Measurements from ENCODE around the gene ASB9. TPM values are rescaled to one million over a fixed set of nuclear protein-coding genes. Genes with fewer than 3 reads are reported as not detected.
A peak's percentile ranks its signal among the peaks of the same experiment; 100 is the strongest.

ASB9 gene
- total RNA-seq, 2 experiments from 2014 or later: not detected

- Histone ChIP-seq H3K79me2 (ENCODE audit: insufficient read depth, low read depth, low read length) (no peaks in the 10 kb centered on the region), H3K36me3 (ENCODE audit: insufficient read depth, low read length) (no peaks in the 10 kb centered on the region), H3K27ac (ENCODE audit: low read depth, low read length, poor library complexity, severe bottlenecking) (no peak overlapping the region), H3K4me2 (ENCODE audit: low read length) (no peak overlapping the region), H3K4me3 (ENCODE audit: low read depth, low read length, poor library complexity, severe bottlenecking) (no peak overlapping the region), H3K9me3 (ENCODE audit: low read length) (no peaks in the 10 kb centered on the region), H2AFZ (ENCODE audit: low read length) (no peak overlapping the region), H3K9me2 (ENCODE audit: insufficient read depth, low read length) (no peaks in the 10 kb centered on the region), H4K20me1 (ENCODE audit: insufficient read depth, low read length) (no peaks in the 10 kb centered on the region), H3K4me1 (ENCODE audit: insufficient read depth, low read length, poor library complexity, severe bottlenecking) (no peaks in the 10 kb centered on the region)
- intact Hi-C loops (cut with micrococcal nuclease; ENCODE audit: unreplicated experiment): loop anchor here (2.0 kb wide), 1 partner anchor 169 kb away; no protein-coding TSS in a partner anchor
- ChIA-PET CTCF (ENCODE audit: unreplicated experiment) (interaction anchor here (0.9 kb wide), 1 partner anchor 167 kb away, joined by 3 read pairs; no protein-coding TSS in a partner anchor), POLR2A (interaction anchor here (0.6 kb wide), 1 partner anchor 115 kb away, joined by 3 read pairs; no protein-coding TSS in a partner anchor)
- BruUV-seq (replicated peaks): no TSS peak
- TF ChIP-seq CTCF (conservative IDR thresholded peaks at IDR 0.05; ENCODE audit: low read length): peak; percentile 75
- TF ChIP-seq EZH2phosphoT487 (IDR thresholded peaks at IDR 0.05; ENCODE audit: borderline replicate concordance, low read depth, low read length): no peak
- peak; percentile 13 for DNase-seq (ENCODE audit: low spot score)
These were observed 30.3 kb upstream of the ASB9 start for GRCh38 chrX:15299941-15300851.

GRCh38 chrX:15298780-15299179 lies 28.9 kb upstream of the ASB9 start:
- ChIA-PET POLR2A (no interaction called here), CTCF (ENCODE audit: unreplicated experiment) (no interaction called here)
- DNase-seq (ENCODE audit: low spot score): no peak
- intact Hi-C loops (cut with micrococcal nuclease; ENCODE audit: unreplicated experiment): no loop called here
- no peaks in the 10 kb centered on the region for H3K79me2 ChIP-seq (ENCODE audit: insufficient read depth, low read depth, low read length)
- no peak for TF ChIP-seq EZH2phosphoT487 (IDR thresholded peaks at IDR 0.05; ENCODE audit: borderline replicate concordance, low read depth, low read length)
- TF ChIP-seq CTCF (conservative IDR thresholded peaks at IDR 0.05; ENCODE audit: low read length): no peak
- H3K4me2 ChIP-seq (ENCODE audit: low read length): no peak overlapping the region
- no TSS peak for BruUV-seq (replicated peaks)
- H3K36me3 ChIP-seq (ENCODE audit: insufficient read depth, low read length): no peaks in the 10 kb centered on the region
- no peaks in the 10 kb centered on the region for H4K20me1 ChIP-seq (ENCODE audit: insufficient read depth, low read length)
- H3K4me1 ChIP-seq (ENCODE audit: insufficient read depth, low read length, poor library complexity, severe bottlenecking): no peaks in the 10 kb centered on the region
- H3K27ac ChIP-seq (ENCODE audit: low read depth, low read length, poor library complexity, severe bottlenecking): no peak overlapping the region
- no peaks in the 10 kb centered on the region for H3K9me2 ChIP-seq (ENCODE audit: insufficient read depth, low read length)
- no peak overlapping the region for H3K4me3 ChIP-seq (ENCODE audit: low read depth, low read length, poor library complexity, severe bottlenecking)
- no peaks in the 10 kb centered on the region for H3K9me3 ChIP-seq (ENCODE audit: low read length)
- no peak overlapping the region for H2AFZ ChIP-seq (ENCODE audit: low read length)

GRCh38 chrX:15298201-15298600 lies 28.3 kb upstream of the ASB9 start:
- no peaks in the 10 kb centered on the region for H3K4me1 ChIP-seq (ENCODE audit: insufficient read depth, low read length, poor library complexity, severe bottlenecking)
- no peaks in the 10 kb centered on the region for H3K9me3 ChIP-seq (ENCODE audit: low read length)
- H3K9me2 ChIP-seq (ENCODE audit: insufficient read depth, low read length): no peaks in the 10 kb centered on the region
- ChIA-PET POLR2A (no interaction called here), CTCF (ENCODE audit: unreplicated experiment) (no interaction called here)
- H3K4me2 ChIP-seq (ENCODE audit: low read length): no peak overlapping the region
- H3K79me2 ChIP-seq (ENCODE audit: insufficient read depth, low read depth, low read length): no peaks in the 10 kb centered on the region
- intact Hi-C loops (cut with micrococcal nuclease; ENCODE audit: unreplicated experiment): no loop called here
- no peak overlapping the region for H3K27ac ChIP-seq (ENCODE audit: low read depth, low read length, poor library complexity, severe bottlenecking)
- BruUV-seq (replicated peaks): no TSS peak
- H4K20me1 ChIP-seq (ENCODE audit: insufficient read depth, low read length): no peaks in the 10 kb centered on the region
- H2AFZ ChIP-seq (ENCODE audit: low read length): no peak overlapping the region
- H3K36me3 ChIP-seq (ENCODE audit: insufficient read depth, low read length): no peaks in the 10 kb centered on the region
- TF ChIP-seq CTCF (conservative IDR thresholded peaks at IDR 0.05; ENCODE audit: low read length) (no peak), EZH2phosphoT487 (IDR thresholded peaks at IDR 0.05; ENCODE audit: borderline replicate concordance, low read depth, low read length) (no peak)
- DNase-seq (ENCODE audit: low spot score): no peak
- no peak overlapping the region for H3K4me3 ChIP-seq (ENCODE audit: low read depth, low read length, poor library complexity, severe bottlenecking)
